Measurements from ENCODE around the gene CORO7.

GRCh38 chr16:4404967-4405696, 11.3 kb downstream of the CORO7 start:
- TF ChIP-seq GATA2 (IDR thresholded peaks at IDR 0.05; ENCODE audit: low read depth, low read length): no peak
- no peak for TF ChIP-seq GATA3 (IDR thresholded peaks at IDR 0.05; ENCODE audit: low read depth, low read length)

Data from SH-SY5Y (cell line).